Glutamatergic neuron (in vitro differentiated cells): ENCODE data around the gene TSPAN5. TPM values are rescaled to one million over a fixed set of nuclear protein-coding genes. Genes with fewer than 3 reads are reported as not detected.

ENCODE experiments used
- DNase-seq: peaks from one replicate; pipeline ENCODE4 v3.0.0; 2022
- H3K27ac Mint-ChIP-seq: one replicate; pipeline ENCODE4 v1.8.0; 2020; ENCODE audit warnings: mild to moderate bottlenecking, mixed read lengths, inconsistent platforms; ENCODE audit not compliant: unreplicated experiment
- H3K27me3 Mint-ChIP-seq: one replicate; pipeline ENCODE4 v1.8.0; 2020; ENCODE audit warnings: mild to moderate bottlenecking, moderate library complexity, mixed read lengths, inconsistent platforms; ENCODE audit not compliant: unreplicated experiment
- H3K36me3 Mint-ChIP-seq: one replicate; pipeline ENCODE4 v1.8.0; 2020; ENCODE audit warnings: mild to moderate bottlenecking, mixed read lengths, inconsistent platforms; ENCODE audit not compliant: unreplicated experiment
- H3K4me1 Mint-ChIP-seq: one replicate; pipeline ENCODE4 v1.8.0; 2020; ENCODE audit warnings: mild to moderate bottlenecking, low read depth, mixed read lengths, inconsistent platforms; ENCODE audit not compliant: unreplicated experiment
- H3K4me3 Mint-ChIP-seq: one replicate; pipeline ENCODE4 v1.8.0; 2020; ENCODE audit warnings: mild to moderate bottlenecking, mixed read lengths, inconsistent platforms; ENCODE audit not compliant: unreplicated experiment
- H3K9me3 Mint-ChIP-seq: one replicate; pipeline ENCODE4 v1.8.0; 2020; ENCODE audit warnings: mild to moderate bottlenecking, moderate library complexity, mixed read lengths, inconsistent platforms; ENCODE audit not compliant: unreplicated experiment
- CTCF ChIP-seq: fragments of 200-600 bp; sonication (generic); IDR thresholded peaks from one replicate; pipeline ENCODE4 v1.5.0; 2021; ENCODE audit not compliant: partially characterized antibody, unreplicated experiment
- total RNA-seq: library from RNA; stranded (reverse); fragmentation: NEBNext Ultra II Directional; extraction: Animal tissue kit (Norgen Biotek cat#: 25700); gene quantifications from one replicate; pipeline ENCODE4 v1.2.1, GENCODE V29; 2021; ENCODE audit not compliant: unreplicated experiment

Gene TSPAN5
- total RNA-seq, 1 donor from 2014 or later, result 40.5 TPM

- no peak for TF ChIP-seq CTCF
- Mint-ChIP-seq H3K4me1 (peaks cover 19% of the 10 kb centered on the region), H3K27ac (no peak overlapping the region), H3K36me3 (no peaks in the 10 kb centered on the region), H3K27me3 (no peaks in the 10 kb centered on the region), H3K9me3 (no peaks in the 10 kb centered on the region), H3K4me3 (no peak overlapping the region)
- DNase-seq, result no peak
These were observed 16.3 kb downstream of the TSPAN5 start for GRCh38 chr4:98641906-98642668.

GRCh38 chr4:98641376-98641775, 17.0 kb downstream of the TSPAN5 start:
- no peaks in the 10 kb centered on the region for H3K27me3 Mint-ChIP-seq

GRCh38 chr4:98639523-98639922, 18.9 kb downstream of the TSPAN5 start:
- Mint-ChIP-seq H3K9me3 (no peaks in the 10 kb centered on the region), H3K4me3 (no peak overlapping the region), H3K4me1 (peaks cover 12% of the 10 kb centered on the region), H3K27me3 (no peaks in the 10 kb centered on the region), H3K27ac (no peak overlapping the region), H3K36me3 (peaks cover 5% of the 10 kb centered on the region)
- DNase-seq, result no peak
- no peak for TF ChIP-seq CTCF

More at GRCh38 chr4:98641376-98641775, 17.0 kb downstream of the TSPAN5 start:
- H3K27ac Mint-ChIP-seq, result no peak overlapping the region
- H3K4me1 Mint-ChIP-seq, result peaks cover 18% of the 10 kb centered on the region
- no peaks in the 10 kb centered on the region for H3K36me3 Mint-ChIP-seq
- DNase-seq, result no peak
- H3K4me3 Mint-ChIP-seq, result no peak overlapping the region
- TF ChIP-seq CTCF, result no peak
- H3K9me3 Mint-ChIP-seq, result no peaks in the 10 kb centered on the region

- H3K36me3 Mint-ChIP-seq, result peaks cover 7% of the 10 kb centered on the region
- H3K4me3 Mint-ChIP-seq, result no peak overlapping the region
- no peak for DNase-seq
- H3K9me3 Mint-ChIP-seq, result no peaks in the 10 kb centered on the region
- TF ChIP-seq CTCF, result no peak
- H3K27me3 Mint-ChIP-seq, result no peaks in the 10 kb centered on the region
- H3K27ac Mint-ChIP-seq, result no peak overlapping the region
- peaks cover 10% of the 10 kb centered on the region for H3K4me1 Mint-ChIP-seq
These were observed 19.3 kb downstream of the TSPAN5 start for GRCh38 chr4:98639108-98639507.

- peaks cover 8% of the 10 kb centered on the region for H3K36me3 Mint-ChIP-seq
- H3K4me1 Mint-ChIP-seq, result peaks cover 8% of the 10 kb centered on the region
- no peaks in the 10 kb centered on the region for H3K27me3 Mint-ChIP-seq
- TF ChIP-seq CTCF, result no peak
- H3K27ac Mint-ChIP-seq, result no peak overlapping the region
- H3K4me3 Mint-ChIP-seq, result no peak overlapping the region
- no peaks in the 10 kb centered on the region for H3K9me3 Mint-ChIP-seq
- no peak for DNase-seq
These were observed 19.8 kb downstream of the TSPAN5 start for GRCh38 chr4:98638661-98639060.
